Mammary epithelial cell (primary cell): ENCODE measurements around the gene ANO4.

Experiments used
- EZH2 ChIP-seq: IDR thresholded peaks from 2 replicates; pipeline ENCODE4 v1.6.1; 2012; ENCODE audit warnings: low read length, inconsistent platforms, borderline replicate concordance
- TF ChIP-seq, protein P1 (sequence below), 2 donors: IDR thresholded peaks in 1 of 2; conservative IDR thresholded peaks in 1 of 2; 2 replicates each; pipeline ENCODE4 v1.5.1; 2011 to 2012; ENCODE audit warnings: inconsistent platforms in 2 of 2, low read length in 2 of 2, mild to moderate bottlenecking in 2 of 2, control low read depth in 1 of 2, low read depth in 1 of 2; ENCODE audit not compliant: insufficient read depth in 1 of 2; ENCODE audit errors: extremely low read depth in 1 of 2

DNA sequence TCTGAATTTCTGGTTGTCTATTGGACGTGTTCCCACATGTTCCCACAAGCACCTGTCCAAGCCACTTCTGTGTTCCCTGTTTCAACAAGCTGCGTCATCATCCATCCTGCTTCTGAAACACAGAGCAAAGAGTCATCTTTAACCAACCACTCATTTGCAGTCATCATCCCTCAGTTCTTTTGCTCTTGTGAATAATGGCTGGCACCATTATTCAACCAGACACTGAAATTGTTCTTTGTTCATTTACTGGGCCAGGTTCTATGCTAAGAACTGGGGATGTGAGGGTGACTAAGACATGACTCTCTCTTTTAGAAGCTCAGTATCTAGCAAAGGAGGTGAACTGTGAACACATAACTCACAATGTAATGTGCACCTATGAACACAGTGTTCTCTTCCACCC is 40.7 kb upstream of the ANO4 start:
- TF ChIP-seq, protein P1, sequence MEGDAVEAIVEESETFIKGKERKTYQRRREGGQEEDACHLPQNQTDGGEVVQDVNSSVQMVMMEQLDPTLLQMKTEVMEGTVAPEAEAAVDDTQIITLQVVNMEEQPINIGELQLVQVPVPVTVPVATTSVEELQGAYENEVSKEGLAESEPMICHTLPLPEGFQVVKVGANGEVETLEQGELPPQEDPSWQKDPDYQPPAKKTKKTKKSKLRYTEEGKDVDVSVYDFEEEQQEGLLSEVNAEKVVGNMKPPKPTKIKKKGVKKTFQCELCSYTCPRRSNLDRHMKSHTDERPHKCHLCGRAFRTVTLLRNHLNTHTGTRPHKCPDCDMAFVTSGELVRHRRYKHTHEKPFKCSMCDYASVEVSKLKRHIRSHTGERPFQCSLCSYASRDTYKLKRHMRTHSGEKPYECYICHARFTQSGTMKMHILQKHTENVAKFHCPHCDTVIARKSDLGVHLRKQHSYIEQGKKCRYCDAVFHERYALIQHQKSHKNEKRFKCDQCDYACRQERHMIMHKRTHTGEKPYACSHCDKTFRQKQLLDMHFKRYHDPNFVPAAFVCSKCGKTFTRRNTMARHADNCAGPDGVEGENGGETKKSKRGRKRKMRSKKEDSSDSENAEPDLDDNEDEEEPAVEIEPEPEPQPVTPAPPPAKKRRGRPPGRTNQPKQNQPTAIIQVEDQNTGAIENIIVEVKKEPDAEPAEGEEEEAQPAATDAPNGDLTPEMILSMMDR (conservative IDR thresholded peaks at IDR 0.05 in 1 of 2, IDR thresholded peaks at IDR 0.05 in 1 of 2; ENCODE audit: extremely low read depth in 1 of 2, insufficient read depth in 1 of 2, low read depth in 1 of 2, low read length in 2 of 2), result no peak
- TF ChIP-seq EZH2, result no peak
